Thymus (tissue), 11 donors: ENCODE results near the gene EIF2B1. TPM values are rescaled to one million over a fixed set of nuclear protein-coding genes. Genes with fewer than 3 reads are reported as not detected.
A peak's percentile ranks its signal among the peaks of the same experiment; 100 is the strongest.
"Not testable (repeated sequence)": the region's sequence is repeated elsewhere in the genome, so short reads cannot be mapped to it uniquely, and the experiment has no call there.

Experiments used
- DNase-seq, 9 donors: peaks; one replicate each; pipeline ENCODE4 v3.0.0-alpha.2; 2013; ENCODE audit warnings: low spot score in 9 of 9, low read depth in 6 of 9, missing footprints in 1 of 9
- H3K27ac ChIP-seq, 2 donors: one replicate each; pipeline ENCODE4 v1.5.1; 2013; ENCODE audit warnings: control low read depth in 1 of 2, low read depth in 1 of 2, low read length in 1 of 2, mild to moderate bottlenecking in 1 of 2, moderate library complexity in 1 of 2
- H3K27me3 ChIP-seq, 2 donors: one replicate each; pipeline ENCODE4 v1.5.1; 2013; ENCODE audit warnings: low read length in 1 of 2; ENCODE audit not compliant: control insufficient read depth in 2 of 2, insufficient read depth in 1 of 2
- H3K36me3 ChIP-seq, 2 donors: one replicate each; pipeline ENCODE4 v1.5.1; 2013; ENCODE audit warnings: low read length in 1 of 2, mild to moderate bottlenecking in 1 of 2, moderate library complexity in 1 of 2; ENCODE audit not compliant: control insufficient read depth in 2 of 2, insufficient read depth in 2 of 2
- H3K4me1 ChIP-seq, 2 donors: one replicate each; pipeline ENCODE4 v1.5.1; 2013; ENCODE audit warnings: low read length in 2 of 2; ENCODE audit not compliant: control insufficient read depth in 2 of 2, insufficient read depth in 2 of 2
- H3K4me3 ChIP-seq, 2 donors: one replicate each; pipeline ENCODE4 v1.5.1; 2013; ENCODE audit warnings: low read length in 2 of 2, control low read depth in 1 of 2, mild to moderate bottlenecking in 1 of 2
- H3K9me3 ChIP-seq, 2 donors: one replicate each; pipeline ENCODE4 v1.5.1; 2013; ENCODE audit warnings: low read length in 1 of 2, mild to moderate bottlenecking in 1 of 2; ENCODE audit not compliant: control insufficient read depth in 2 of 2, insufficient read depth in 1 of 2
- WGBS: extraction: QIAGEN DNeasy Blood & Tissue Kit; methylation state at CpG from one replicate; pipeline ENCODE4 v1.1.7; 2013; 5-methylcytosine and 5-hydroxymethylcytosine counted together
- polyA plus RNA-seq: library from polyadenylated mRNA; stranded (reverse); fragments of 200-250 nt; gene quantifications from one replicate; pipeline ENCODE4 v1.2.3, GENCODE V29; 2013
- total RNA-seq: library from RNA; stranded (reverse); fragments of 120-200 nt; gene quantifications from one replicate; pipeline ENCODE4 v1.2.4, GENCODE V29; 2013
- donor health status: healthy.

The EIF2B1 gene
- total and polyA plus RNA-seq, 2 donors, result 37.1 to 39.6 TPM

DNA sequence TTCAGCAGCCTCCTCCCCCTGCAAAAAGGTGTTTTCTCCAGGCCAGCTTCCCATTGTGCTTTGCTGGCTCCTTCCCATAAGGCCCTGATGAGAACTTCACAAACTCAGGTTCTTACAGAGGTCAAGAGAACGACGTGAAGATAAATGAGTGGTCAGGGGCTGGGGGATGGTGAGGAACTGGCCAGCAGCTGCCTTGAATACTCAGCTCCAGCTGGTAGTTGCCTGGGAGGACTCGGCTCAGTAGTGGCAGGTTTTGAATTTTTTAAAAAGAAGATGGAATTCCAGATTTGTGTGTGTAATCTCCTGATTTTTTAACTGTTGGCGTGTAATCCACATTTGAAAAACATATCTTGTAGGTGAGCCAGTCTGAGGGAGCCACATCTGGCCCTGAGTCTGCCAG lies 25.7 kb downstream of the EIF2B1 start:
- Histone ChIP-seq H3K4me3 (no peak overlapping the region), H3K4me1 (peaks cover 4 to 12% of the 10 kb centered on the region in 2 donors), H3K9me3 (no peaks in the 10 kb centered on the region), H3K27ac (no peak overlapping the region), H3K27me3 (no peaks in the 10 kb centered on the region), H3K36me3 (peaks cover 63 to 81% of the 10 kb centered on the region in 2 donors)
- over 99% methylated on average over 4 of the region's 4 CpGs for WGBS
- no peak for DNase-seq

DNA sequence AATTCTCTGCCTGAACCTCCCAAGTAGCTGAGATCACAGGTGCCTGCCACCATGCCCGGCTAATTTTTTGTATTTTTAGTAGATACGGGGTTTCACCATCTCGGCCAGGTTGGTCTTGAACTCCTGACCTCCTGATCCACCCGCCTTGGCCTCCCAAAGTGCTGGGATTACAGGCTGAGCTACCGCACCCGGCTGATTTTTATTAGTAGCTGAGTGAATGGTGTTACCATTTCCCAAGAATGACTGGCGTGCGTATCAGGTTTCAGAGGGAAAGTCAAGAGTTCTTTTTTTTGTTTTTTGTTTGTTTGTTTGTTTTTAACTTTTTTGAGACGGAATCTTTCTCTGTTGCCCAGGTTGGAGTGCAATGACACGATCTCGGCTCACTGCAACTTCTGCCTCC lies 30.0 kb downstream of the EIF2B1 start:
- H3K27me3 ChIP-seq, H3K9me3 ChIP-seq, H3K4me3 ChIP-seq, H3K27ac ChIP-seq, DNase-seq: not testable (repeated sequence)
- Histone ChIP-seq H3K4me1 (peaks cover 6 to 27% of the 10 kb centered on the region in 2 donors), H3K36me3 (peaks cover 30 to 49% of the 10 kb centered on the region in 2 donors)
- 93% methylated on average over 11 of the region's 11 CpGs for WGBS

- peak overlapping the region; percentile 84 to 99 for H3K4me3 ChIP-seq
- peak overlapping the region; percentile 25 to 85 for H3K27ac ChIP-seq
- H3K27me3 ChIP-seq, result no peaks in the 10 kb centered on the region
- 17% methylated on average over 7 of the region's 7 CpGs for WGBS
- peak in 1 of 9 donors; percentile 34 for DNase-seq
- H3K36me3 ChIP-seq, result peaks cover 22 to 49% of the 10 kb centered on the region in 2 donors
- no peaks in the 10 kb centered on the region for H3K9me3 ChIP-seq
- H3K4me1 ChIP-seq, result peaks cover 6 to 27% of the 10 kb centered on the region in 2 donors
Observed at GRCh38 chr12:123602651-123603195, 30.8 kb downstream of the EIF2B1 start.

GRCh38 chr12:123601602-123602489 lies 31.6 kb downstream of the EIF2B1 start, which contains the start of gene DDX55:
Gene DDX55, plus strand, starts transcription at chr12:123602099. Its CDS starts 50 bp downstream, at chr12:123602149.
- Histone ChIP-seq H3K36me3 (peaks cover 21 to 49% of the 10 kb centered on the region in 2 donors), H3K4me3 (peak within 1 kb of the TSS; percentile 84 to 99)
- under 1% methylated on average over 81 of the region's 81 CpGs for WGBS

GRCh38 chr12:123599721-123600120 lies 33.8 kb downstream of the EIF2B1 start:
- WGBS, result 97% methylated on average over 7 of the region's 7 CpGs
- DNase-seq, result no peak
- no peaks in the 10 kb centered on the region for H3K27me3 ChIP-seq
- peaks cover 6 to 27% of the 10 kb centered on the region in 2 donors for H3K4me1 ChIP-seq
- no peak overlapping the region for H3K4me3 ChIP-seq
- no peaks in the 10 kb centered on the region for H3K9me3 ChIP-seq
- no peak overlapping the region for H3K27ac ChIP-seq
- peaks cover 15 to 38% of the 10 kb centered on the region in 2 donors for H3K36me3 ChIP-seq

More at GRCh38 chr12:123601602-123602489, 31.6 kb downstream of the EIF2B1 start, which contains the start of gene DDX55:
- peak; percentile 65 to 93 (median 80) for DNase-seq
- no peaks in the 10 kb centered on the region for H3K9me3 ChIP-seq
- H3K4me1 ChIP-seq, result peaks cover 6 to 27% of the 10 kb centered on the region in 2 donors
- H3K27me3 ChIP-seq, result no peaks in the 10 kb centered on the region
- peak within 1 kb of the TSS; percentile 85 for H3K27ac ChIP-seq

DNA sequence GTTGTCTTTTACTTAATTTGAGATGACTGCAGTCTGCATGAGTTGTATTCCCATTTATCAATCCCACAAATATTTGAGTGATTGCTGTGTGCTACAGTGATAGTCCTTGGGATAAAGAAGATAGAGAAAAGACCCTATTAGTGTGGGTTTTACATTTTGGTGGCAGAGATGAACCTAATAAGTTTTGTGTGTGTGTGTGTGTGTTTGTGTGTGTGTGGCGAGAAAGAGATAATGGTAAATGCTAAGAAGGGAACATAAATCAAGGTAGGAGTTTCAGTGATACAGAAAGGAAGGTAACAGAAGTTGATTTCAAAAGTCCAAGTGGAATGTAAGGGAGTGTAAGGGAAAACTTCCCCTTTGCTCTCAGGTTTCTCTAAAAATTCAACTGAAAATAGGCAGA lies 34.2 kb downstream of the EIF2B1 start:
- no peak for DNase-seq
- no peaks in the 10 kb centered on the region for H3K27me3 ChIP-seq
- H3K36me3 ChIP-seq, result peaks cover 15 to 40% of the 10 kb centered on the region in 2 donors
- H3K4me3 ChIP-seq, result no peak overlapping the region
- no peaks in the 10 kb centered on the region for H3K9me3 ChIP-seq
- WGBS, result 100% methylated on average over 1 of the region's 1 CpG
- peaks cover 6 to 27% of the 10 kb centered on the region in 2 donors for H3K4me1 ChIP-seq
- no peak overlapping the region for H3K27ac ChIP-seq

- Histone ChIP-seq H3K27me3 (no peaks in the 10 kb centered on the region), H3K4me1 (peaks cover 6 to 23% of the 10 kb centered on the region in 2 donors), H3K9me3 (no peaks in the 10 kb centered on the region), H3K4me3 (no peak overlapping the region), H3K27ac (no peak overlapping the region), H3K36me3 (peaks cover 19 to 38% of the 10 kb centered on the region in 2 donors)
- no peak for DNase-seq
- WGBS, result 97% methylated on average over 3 of the region's 3 CpGs
Observed at GRCh38 chr12:123598522-123598921, 35.0 kb downstream of the EIF2B1 start.

DNA sequence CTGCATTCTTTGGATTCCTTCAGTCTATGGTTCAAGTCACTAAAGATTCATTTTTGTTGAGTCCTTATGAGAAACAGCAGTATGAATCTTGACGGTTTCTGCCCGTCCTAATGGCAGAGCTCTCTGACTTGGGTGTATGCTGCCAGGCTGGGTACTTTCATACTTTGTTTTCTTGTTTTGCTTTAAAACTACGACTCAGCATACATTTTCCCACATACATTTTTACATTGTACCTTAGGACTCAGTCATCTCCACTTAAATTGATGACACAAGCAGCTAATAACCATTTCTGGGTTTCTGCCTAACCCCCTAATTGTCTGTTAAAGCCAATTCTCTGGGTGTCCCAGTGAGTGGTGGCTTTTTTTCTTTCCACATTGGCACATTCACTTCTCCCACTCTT lies 36.4 kb downstream of the EIF2B1 start:
- Histone ChIP-seq H3K27me3 (no peaks in the 10 kb centered on the region), H3K27ac (peak overlapping the region in 1 of 2 donors; percentile 42), H3K9me3 (no peaks in the 10 kb centered on the region), H3K4me3 (no peak overlapping the region), H3K4me1 (peaks cover 0 to 9% of the 10 kb centered on the region in 2 donors), H3K36me3 (peaks cover 28 to 47% of the 10 kb centered on the region in 2 donors)
- WGBS, result 97% methylated on average over 3 of the region's 3 CpGs
- no peak for DNase-seq

DNA sequence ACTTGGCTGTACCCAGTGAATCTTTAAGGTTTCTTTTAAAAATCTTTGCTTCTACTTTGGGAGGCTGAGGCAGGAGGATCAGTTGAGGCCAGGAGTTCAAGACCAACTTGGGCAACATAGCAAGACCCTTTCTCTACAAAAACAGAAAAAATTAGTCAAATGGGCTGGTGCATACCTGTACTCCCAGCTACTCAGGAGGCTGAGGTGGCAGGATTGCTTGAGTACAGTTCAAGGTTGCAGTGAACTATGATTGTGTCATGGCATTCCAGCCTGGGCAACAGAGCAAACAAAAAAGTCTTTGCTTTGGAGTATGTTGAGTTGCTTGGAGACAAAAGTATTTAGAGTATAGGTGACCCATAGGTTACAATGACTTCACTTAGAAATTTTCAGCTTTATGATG lies 37.8 kb downstream of the EIF2B1 start:
- Histone ChIP-seq H3K27me3 (no peaks in the 10 kb centered on the region), H3K4me1 (peaks cover 0 to 2% of the 10 kb centered on the region in 2 donors), H3K9me3 (no peaks in the 10 kb centered on the region), H3K27ac (no peak overlapping the region), H3K36me3 (peaks cover 39 to 60% of the 10 kb centered on the region in 2 donors), H3K4me3 (no peak overlapping the region)
- DNase-seq, result no peak
